Lower leg skin (tissue), 4 donors: ENCODE measurements around the gene METTL4. TPM values are rescaled to one million over a fixed set of nuclear protein-coding genes. Genes with fewer than 3 reads are reported as not detected.

Source experiments
- DNase-seq, 2 donors: peaks; one replicate each; pipeline ENCODE4 v3.0.0-alpha.2; 2019; ENCODE audit warnings: low spot score in 2 of 2
- H3K4me3 ChIP-seq: fragments of 200-600 bp; sonication (generic); 2 replicates; pipeline ENCODE4 v1.5.1; 2017; ENCODE audit warnings: mild to moderate bottlenecking, low read depth; ENCODE audit not compliant: poor library complexity, severe bottlenecking
- CTCF ChIP-seq, 3 donors: fragments of 450-650 bp; IDR thresholded peaks; one replicate each; pipeline ENCODE4 v1.5.1; 2016; ENCODE audit warnings: antibody characterized with exemption in 3 of 3, mild to moderate bottlenecking in 3 of 3, moderate library complexity in 2 of 3
- POLR2A ChIP-seq, 2 donors: fragments of 450-650 bp; IDR thresholded peaks; one replicate each; pipeline ENCODE4 v1.6.1; 2016 to 2017; ENCODE audit warnings: antibody characterized with exemption in 2 of 2, mild to moderate bottlenecking in 1 of 2, moderate library complexity in 1 of 2
- WGBS, 2 donors: methylation state at CpG; one replicate each; pipeline ENCODE4 v1.1.5; 2018; 5-methylcytosine and 5-hydroxymethylcytosine counted together
- intact Hi-C: fragments of 100-400 bp; cut with DNase I; formaldehyde crosslinking; loops from one replicate; pipeline ENCODE4 v1.15.0; 2023; ENCODE audit warnings: low total_unique reads
- total RNA-seq, 4 donors: library from RNA; depleted of rRNA; stranded (reverse); fragments of >200 nt; gene quantifications; one replicate each; pipeline ENCODE4 v1.1.0, GENCODE V29; 2016

METTL4 gene
- total RNA-seq, 4 donors from 2014 or later, result 2.1 to 6.0 (median 4.0) TPM

GRCh38 chr18:2609604-2610003 lies 38.3 kb upstream of the METTL4 start:
- no peak for DNase-seq
- no peak for TF ChIP-seq CTCF (IDR thresholded peaks at IDR 0.05)
- no peak for TF ChIP-seq POLR2A (IDR thresholded peaks at IDR 0.05)

GRCh38 chr18:2606335-2606734 lies 35.0 kb upstream of the METTL4 start:
- DNase-seq, result no peak
- 67 to 69% methylated on average over 2 of the region's 2 CpGs for WGBS, 2 donors
- H3K4me3 ChIP-seq, result no peak overlapping the region
- TF ChIP-seq POLR2A (IDR thresholded peaks at IDR 0.05), result no peak
- TF ChIP-seq CTCF (IDR thresholded peaks at IDR 0.05), result no peak
- intact Hi-C loops, result no loop called here

More at GRCh38 chr18:2609604-2610003, 38.3 kb upstream of the METTL4 start:
- intact Hi-C loops, result no loop called here
- no peak overlapping the region for H3K4me3 ChIP-seq
- 93 to 94% methylated on average over 2 of the region's 2 CpGs for WGBS, 2 donors

- H3K4me3 ChIP-seq, result no peak overlapping the region
- TF ChIP-seq POLR2A (IDR thresholded peaks at IDR 0.05), result no peak
- no peak for TF ChIP-seq CTCF (IDR thresholded peaks at IDR 0.05)
- DNase-seq, result no peak
- intact Hi-C loops, result no loop called here
These were observed 31.5 kb upstream of the METTL4 start for GRCh38 chr18:2602844-2603243.

GRCh38 chr18:2597639-2598038 lies 26.3 kb upstream of the METTL4 start:
- H3K4me3 ChIP-seq, result no peak overlapping the region
- no peak for DNase-seq
- TF ChIP-seq POLR2A (IDR thresholded peaks at IDR 0.05) (no peak), CTCF (IDR thresholded peaks at IDR 0.05) (no peak)
- WGBS, 2 donors, result 90% methylated on average over 5 of the region's 5 CpGs
- intact Hi-C loops, result no loop called here

GRCh38 chr18:2590303-2590702 lies 19.0 kb upstream of the METTL4 start:
- H3K4me3 ChIP-seq, result no peak overlapping the region
- no peak for DNase-seq
- TF ChIP-seq CTCF (IDR thresholded peaks at IDR 0.05), result no peak
- TF ChIP-seq POLR2A (IDR thresholded peaks at IDR 0.05), result no peak
- intact Hi-C loops, result no loop called here
- WGBS, 2 donors, result 87 to 91% methylated on average over 2 of the region's 2 CpGs

- H3K4me3 ChIP-seq, result no peak overlapping the region
- 74 to 79% methylated on average over 3 of the region's 3 CpGs for WGBS, 2 donors
- DNase-seq, result no peak
- TF ChIP-seq POLR2A (IDR thresholded peaks at IDR 0.05), result no peak
- no peak for TF ChIP-seq CTCF (IDR thresholded peaks at IDR 0.05)
- intact Hi-C loops, result no loop called here
These were observed 18.2 kb upstream of the METTL4 start for GRCh38 chr18:2589345-2590068.
